GM23248 (cell line): ENCODE measurements around the gene CPLX1. TPM values are rescaled to one million over a fixed set of nuclear protein-coding genes. Genes with fewer than 3 reads are reported as not detected.

Experiments used
- DNase-seq: peaks from one replicate; pipeline ENCODE4 v3.0.0-alpha.2; 2015
- H2AFZ ChIP-seq: fragments of 200-600 bp; sonication (generic); 2 replicates; pipeline ENCODE4 v1.6.1; 2016; ENCODE audit warnings: antibody characterized with exemption
- H3F3A ChIP-seq: fragments of 200-600 bp; sonication (generic); 2 replicates; pipeline ENCODE4 v1.6.1; 2016; ENCODE audit warnings: mild to moderate bottlenecking, antibody characterized with exemption, mixed run types; ENCODE audit not compliant: insufficient read depth
- H3K27ac ChIP-seq: fragments of 200-600 bp; sonication (generic); 2 replicates; pipeline ENCODE4 v1.5.1; 2016; ENCODE audit warnings: mild to moderate bottlenecking
- H3K27me3 ChIP-seq: fragments of 200-600 bp; sonication (generic); replicated peaks from 2 replicates; pipeline ENCODE4 v1.6.1; 2016; ENCODE audit warnings: mild to moderate bottlenecking; ENCODE audit not compliant: insufficient read depth
- H3K36me3 ChIP-seq: fragments of 200-600 bp; sonication (generic); 2 replicates; pipeline ENCODE4 v1.6.1; 2016; ENCODE audit warnings: low read depth, mild to moderate bottlenecking
- H3K4me1 ChIP-seq: fragments of 200-600 bp; sonication (generic); 2 replicates; pipeline ENCODE4 v1.6.1; 2016; ENCODE audit warnings: mild to moderate bottlenecking; ENCODE audit not compliant: insufficient read depth
- H3K4me2 ChIP-seq: fragments of 200-600 bp; sonication (generic); one replicate; pipeline ENCODE4 v1.6.1; 2016; ENCODE audit warnings: mild to moderate bottlenecking; ENCODE audit not compliant: unreplicated experiment
- H3K4me3 ChIP-seq: fragments of 200-600 bp; sonication (generic); 2 replicates; pipeline ENCODE4 v1.5.1; 2016; ENCODE audit warnings: mild to moderate bottlenecking
- H3K79me2 ChIP-seq: fragments of 200-600 bp; sonication (generic); 2 replicates; pipeline ENCODE4 v1.6.1; 2016; ENCODE audit warnings: mild to moderate bottlenecking; ENCODE audit not compliant: insufficient read depth
- H3K9ac ChIP-seq: fragments of 200-600 bp; sonication (generic); 2 replicates; pipeline ENCODE4 v1.6.1; 2016; ENCODE audit warnings: mild to moderate bottlenecking
- H3K9me2 ChIP-seq: fragments of 200-600 bp; sonication (generic); 2 replicates; pipeline ENCODE4 v1.6.1; 2016; ENCODE audit warnings: mixed run types, mild to moderate bottlenecking, moderate library complexity; ENCODE audit not compliant: insufficient read depth
- H3K9me3 ChIP-seq: fragments of 200-600 bp; sonication (generic); one replicate; pipeline ENCODE4 v1.6.1; 2017; ENCODE audit warnings: low read depth
- H4K20me1 ChIP-seq: fragments of 200-600 bp; sonication (generic); 2 replicates; pipeline ENCODE4 v1.6.0; 2016; ENCODE audit not compliant: insufficient read depth
- EZH2 ChIP-seq: fragments of 200-600 bp; sonication (generic); IDR thresholded peaks from 2 replicates; pipeline ENCODE4 v1.6.1; 2018; ENCODE audit warnings: antibody characterized with exemption, mild to moderate bottlenecking; ENCODE audit not compliant: insufficient read depth, poor library complexity, severe bottlenecking
- EZH2phosphoT487 ChIP-seq: fragments of 200-600 bp; sonication (generic); IDR thresholded peaks from 2 replicates; pipeline ENCODE4 v1.6.1; 2018; ENCODE audit warnings: antibody characterized with exemption, moderate library complexity, mild to moderate bottlenecking, low read depth; ENCODE audit not compliant: insufficient read depth
- WGBS, 2 experiments: methylation state at CpG; one replicate each; pipeline ENCODE4 v1.1.6; 2015 to 2017; ENCODE audit warnings: low lambda C conversion rate in 2 of 2, low coverage in 1 of 2; ENCODE audit errors: missing lambda C conversion rate in 2 of 2; 5-methylcytosine and 5-hydroxymethylcytosine counted together
- in situ Hi-C: fragments of 300-500 bp; cut with MboI; formaldehyde crosslinking; loops from 2 replicates; pipeline ENCODE4 v1.15.0; 2020
- polyA plus RNA-seq: library from polyadenylated mRNA; unstranded; fragments of >200 nt; fragmentation: Nextera tagmentation; extraction: Ambion mirVana; gene quantifications from 2 replicates; pipeline ENCODE4 v1.2.1, GENCODE V29; 2016
- total RNA-seq: library from RNA; depleted of rRNA; stranded (reverse); fragments of >200 nt; shearing (Covaris generic); gene quantifications from 2 replicates; pipeline ENCODE4 v1.2.3, GENCODE V29; 2014; rRNA removed

Gene CPLX1
- total RNA-seq (not detected in 2 replicates), polyA plus RNA-seq (not detected in 2 replicates)

- no peaks in the 10 kb centered on the region for H3F3A ChIP-seq
- H2AFZ ChIP-seq, result no peak within 1 kb of the TSS
- H3K79me2 ChIP-seq, result no peaks in the 10 kb centered on the region
- H3K27ac ChIP-seq, result no peak within 1 kb of the TSS
- no peaks in the 10 kb centered on the region for H3K36me3 ChIP-seq
- no peaks in the 10 kb centered on the region for H3K9me3 ChIP-seq
- peak within 1 kb of the TSS; percentile 20 for H3K4me2 ChIP-seq
- peak; percentile 67 for DNase-seq
- peaks cover 55% of the 10 kb centered on the region for H3K27me3 ChIP-seq
- H3K9ac ChIP-seq, result no peak within 1 kb of the TSS
- H3K4me1 ChIP-seq, result no peaks in the 10 kb centered on the region
- 7% methylated on average over 31 of the region's 61 CpGs; no CpG with 5 or more reads in 1 of the 2 experiments for WGBS, 2 experiments
- no peaks in the 10 kb centered on the region for H3K9me2 ChIP-seq
- in situ Hi-C loops, result no loop called here
- peak within 1 kb of the TSS; percentile 52 for H3K4me3 ChIP-seq
- no peak for TF ChIP-seq EZH2phosphoT487
- TF ChIP-seq EZH2, result no peak
- H4K20me1 ChIP-seq, result no peaks in the 10 kb centered on the region
Measured at GRCh38 chr4:825971-826330, at the start of gene CPLX1. Gene CPLX1 (minus strand): TSS chr4:826129. CDS start chr4:824522, 1,607 bp downstream.

- no peak overlapping the region for H3K9ac ChIP-seq
- no peaks in the 10 kb centered on the region for H3K27me3 ChIP-seq
- WGBS, 2 experiments, result 83 to 84% methylated on average over 17 of the region's 17 CpGs
- H3K79me2 ChIP-seq, result no peaks in the 10 kb centered on the region
- no peak for TF ChIP-seq EZH2
- TF ChIP-seq EZH2phosphoT487, result no peak
- H3F3A ChIP-seq, result peaks cover 4% of the 10 kb centered on the region; the same call in 1 of the 2 replicates
- H3K9me2 ChIP-seq, result no peaks in the 10 kb centered on the region
- peaks cover 15% of the 10 kb centered on the region; the same call in 1 of the 2 replicates for H3K36me3 ChIP-seq
- no peak overlapping the region for H3K4me2 ChIP-seq
- H3K27ac ChIP-seq, result no peak overlapping the region
- no peak overlapping the region for H2AFZ ChIP-seq
- no peaks in the 10 kb centered on the region for H4K20me1 ChIP-seq
- in situ Hi-C loops, result no loop called here
- H3K4me1 ChIP-seq, result no peaks in the 10 kb centered on the region
- no peaks in the 10 kb centered on the region for H3K9me3 ChIP-seq
- H3K4me3 ChIP-seq, result no peak overlapping the region
- no peak for DNase-seq
Measured at GRCh38 chr4:874971-875817, 49.3 kb upstream of the CPLX1 start.

- no peak for TF ChIP-seq EZH2phosphoT487
- TF ChIP-seq EZH2, result no peak
- DNase-seq, result no peak
- no peak overlapping the region for H3K4me3 ChIP-seq
Measured at GRCh38 chr4:874056-874455, 48.1 kb upstream of the CPLX1 start.

GRCh38 chr4:872241-872981 lies 46.5 kb upstream of the CPLX1 start:
- Histone ChIP-seq H3K79me2 (no peaks in the 10 kb centered on the region), H3K27me3 (no peaks in the 10 kb centered on the region), H3K9me3 (no peaks in the 10 kb centered on the region), H3F3A (peaks cover 4% of the 10 kb centered on the region; the same call in 1 of the 2 replicates), H3K27ac (no peak overlapping the region), H3K4me2 (no peak overlapping the region), H4K20me1 (no peaks in the 10 kb centered on the region), H3K4me3 (no peak overlapping the region), H2AFZ (no peak overlapping the region), H3K4me1 (no peaks in the 10 kb centered on the region), H3K9me2 (no peaks in the 10 kb centered on the region), H3K9ac (no peak overlapping the region), H3K36me3 (peaks cover 11% of the 10 kb centered on the region; the same call in 1 of the 2 replicates)
- no peak for DNase-seq
- TF ChIP-seq EZH2 (no peak), EZH2phosphoT487 (no peak)
- in situ Hi-C loops, result no loop called here
- 93 to 95% methylated on average over 39 to 43 of the region's 43 CpGs for WGBS, 2 experiments

More at GRCh38 chr4:874056-874455, 48.1 kb upstream of the CPLX1 start:
- in situ Hi-C loops, result no loop called here
- H3K36me3 ChIP-seq, result peaks cover 15% of the 10 kb centered on the region; the same call in 1 of the 2 replicates
- H3K79me2 ChIP-seq, result no peaks in the 10 kb centered on the region
- H3K9me3 ChIP-seq, result no peaks in the 10 kb centered on the region
- 79 to 86% methylated on average over 9 of the region's 9 CpGs for WGBS, 2 experiments
- no peak overlapping the region for H3K9ac ChIP-seq
- no peak overlapping the region for H2AFZ ChIP-seq
- no peak overlapping the region for H3K27ac ChIP-seq
- no peaks in the 10 kb centered on the region for H3K4me1 ChIP-seq
- peaks cover 4% of the 10 kb centered on the region; the same call in 1 of the 2 replicates for H3F3A ChIP-seq
- H3K4me2 ChIP-seq, result no peak overlapping the region
- no peaks in the 10 kb centered on the region for H4K20me1 ChIP-seq
- no peaks in the 10 kb centered on the region for H3K27me3 ChIP-seq
- H3K9me2 ChIP-seq, result no peaks in the 10 kb centered on the region
